ENCODE results near the gene KRTAP10-7. TPM values are rescaled to one million over a fixed set of nuclear protein-coding genes. Genes with fewer than 3 reads are reported as not detected.

The KRTAP10-7 gene
- total RNA-seq, 1 donor from 2014 or later, result not detected

DNA sequence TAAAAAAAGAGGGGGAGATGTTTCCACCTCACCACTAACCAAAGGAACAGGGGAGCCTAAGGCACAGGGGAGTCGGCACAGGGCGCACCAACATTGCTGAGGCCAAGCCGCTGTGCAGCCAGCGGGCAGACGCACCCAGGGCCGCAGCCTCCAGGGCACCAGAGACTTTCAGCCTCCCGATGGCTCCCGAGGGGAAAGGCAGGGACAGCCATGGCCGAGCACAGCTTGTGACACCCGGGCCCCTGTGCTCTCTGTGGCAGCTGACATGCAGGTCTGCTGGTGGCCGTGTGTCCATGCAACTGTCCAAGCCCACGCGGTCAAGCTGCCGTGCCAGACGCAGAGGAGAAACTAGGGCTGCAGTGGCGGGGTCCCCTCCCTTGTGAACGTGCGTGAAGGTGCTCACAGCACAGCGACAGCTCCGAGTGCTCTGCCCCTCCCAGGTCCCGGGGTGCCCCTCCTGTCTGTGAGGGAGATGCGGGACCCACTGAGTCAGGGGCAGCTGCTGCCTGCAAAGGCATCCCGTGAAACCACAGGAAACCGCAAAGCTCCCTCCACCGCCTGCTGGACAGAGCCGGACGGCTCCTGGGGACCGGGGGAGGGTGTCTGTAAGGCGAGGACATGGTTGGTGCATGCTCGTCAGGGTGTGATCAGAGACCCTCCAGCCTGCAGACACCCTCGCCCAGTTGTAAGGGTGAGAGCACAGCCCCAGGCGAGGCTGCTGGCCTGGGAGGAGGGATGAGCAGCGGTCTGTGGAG lies 48.3 kb downstream of the KRTAP10-7 start:
- Histone ChIP-seq H3K36me3 (ENCODE audit: control insufficient read depth, insufficient read depth, low read length) (no peaks in the 10 kb centered on the region), H3K4me3 (ENCODE audit: low read depth, low read length) (no peak overlapping the region), H3K27me3 (ENCODE audit: control insufficient read depth, insufficient read depth, low read length) (no peaks in the 10 kb centered on the region)
- no peak for DNase-seq (ENCODE audit: low read depth)
- TF ChIP-seq, protein P1, sequence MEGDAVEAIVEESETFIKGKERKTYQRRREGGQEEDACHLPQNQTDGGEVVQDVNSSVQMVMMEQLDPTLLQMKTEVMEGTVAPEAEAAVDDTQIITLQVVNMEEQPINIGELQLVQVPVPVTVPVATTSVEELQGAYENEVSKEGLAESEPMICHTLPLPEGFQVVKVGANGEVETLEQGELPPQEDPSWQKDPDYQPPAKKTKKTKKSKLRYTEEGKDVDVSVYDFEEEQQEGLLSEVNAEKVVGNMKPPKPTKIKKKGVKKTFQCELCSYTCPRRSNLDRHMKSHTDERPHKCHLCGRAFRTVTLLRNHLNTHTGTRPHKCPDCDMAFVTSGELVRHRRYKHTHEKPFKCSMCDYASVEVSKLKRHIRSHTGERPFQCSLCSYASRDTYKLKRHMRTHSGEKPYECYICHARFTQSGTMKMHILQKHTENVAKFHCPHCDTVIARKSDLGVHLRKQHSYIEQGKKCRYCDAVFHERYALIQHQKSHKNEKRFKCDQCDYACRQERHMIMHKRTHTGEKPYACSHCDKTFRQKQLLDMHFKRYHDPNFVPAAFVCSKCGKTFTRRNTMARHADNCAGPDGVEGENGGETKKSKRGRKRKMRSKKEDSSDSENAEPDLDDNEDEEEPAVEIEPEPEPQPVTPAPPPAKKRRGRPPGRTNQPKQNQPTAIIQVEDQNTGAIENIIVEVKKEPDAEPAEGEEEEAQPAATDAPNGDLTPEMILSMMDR (IDR thresholded peaks at IDR 0.05; ENCODE audit: insufficient read depth, low read length, poor library complexity, severe bottlenecking), result no peak

DNA sequence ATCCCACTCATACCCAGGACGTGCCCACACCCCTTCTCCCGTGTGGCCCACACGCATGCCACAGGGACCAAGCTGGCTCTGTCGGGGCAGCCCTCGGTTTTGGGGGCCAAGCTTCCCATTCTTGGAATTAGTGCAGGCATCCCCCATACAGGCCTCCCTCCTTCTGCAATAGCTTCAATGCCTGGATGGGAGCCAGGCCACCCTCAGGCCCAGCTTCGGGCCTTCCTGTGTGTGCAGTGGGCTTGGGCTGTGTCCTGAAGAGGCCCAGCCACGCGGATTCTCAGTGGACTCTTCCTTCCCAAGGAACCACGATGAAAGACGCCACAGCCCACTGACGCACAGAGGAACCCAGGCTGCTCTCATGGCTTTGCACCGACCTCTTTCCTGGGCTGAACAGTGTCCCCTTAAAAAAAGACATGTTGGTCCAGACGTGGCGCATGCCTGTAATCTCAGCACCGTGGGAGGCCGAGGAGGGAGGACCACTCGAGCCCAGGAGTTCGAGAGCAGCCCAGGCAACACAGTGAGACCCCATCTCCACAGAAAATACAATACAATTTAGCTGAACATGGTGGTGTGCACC lies 49.2 kb downstream of the KRTAP10-7 start:
- DNase-seq (ENCODE audit: low read depth), result no peak
- no peaks in the 10 kb centered on the region for H3K27me3 ChIP-seq (ENCODE audit: control insufficient read depth, insufficient read depth, low read length)
- TF ChIP-seq, protein P1 (IDR thresholded peaks at IDR 0.05; ENCODE audit: insufficient read depth, low read length, poor library complexity, severe bottlenecking), result no peak
- H3K36me3 ChIP-seq (ENCODE audit: control insufficient read depth, insufficient read depth, low read length), result no peaks in the 10 kb centered on the region
- H3K4me3 ChIP-seq (ENCODE audit: low read depth, low read length), result no peak overlapping the region

DNA sequence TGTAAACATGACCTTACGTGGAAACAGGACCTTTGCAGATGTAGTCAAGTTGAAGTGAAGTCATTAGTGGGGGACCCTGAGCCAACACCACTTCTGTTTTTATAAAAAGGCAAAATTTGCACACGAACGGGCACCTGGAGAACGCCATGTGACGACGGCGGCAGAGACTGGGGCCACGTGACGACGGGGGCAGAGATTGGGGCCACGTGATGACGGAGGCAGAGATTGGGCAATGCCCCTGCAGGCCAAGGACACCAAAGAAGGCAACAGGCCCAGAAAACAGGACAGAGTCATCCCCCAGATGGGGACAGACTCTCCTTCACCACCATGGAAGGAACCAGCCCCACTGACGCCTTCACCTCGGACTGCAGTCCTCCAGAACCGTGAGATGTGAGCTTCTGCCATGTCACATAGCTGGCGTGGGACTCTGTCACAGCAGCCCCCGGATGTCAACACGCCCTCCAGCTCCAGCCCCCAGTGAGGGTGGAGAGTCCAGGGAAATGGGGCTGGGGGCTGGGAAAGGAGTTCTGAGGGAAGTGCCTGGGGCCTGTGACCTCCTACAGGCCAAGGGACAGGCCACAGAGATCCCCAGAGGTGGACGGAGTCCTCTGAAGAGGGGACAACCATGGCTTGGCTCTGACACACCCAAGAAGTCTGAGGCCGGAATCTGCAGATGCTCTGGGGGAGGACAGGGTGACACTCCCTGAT lies 50.0 kb downstream of the KRTAP10-7 start:
- Histone ChIP-seq H3K36me3 (ENCODE audit: control insufficient read depth, insufficient read depth, low read length) (no peaks in the 10 kb centered on the region), H3K4me3 (ENCODE audit: low read depth, low read length) (no peak overlapping the region), H3K27me3 (ENCODE audit: control insufficient read depth, insufficient read depth, low read length) (no peaks in the 10 kb centered on the region)
- DNase-seq (ENCODE audit: low read depth), result no peak
- TF ChIP-seq, protein P1 (IDR thresholded peaks at IDR 0.05; ENCODE audit: insufficient read depth, low read length, poor library complexity, severe bottlenecking), result no peak

DNA sequence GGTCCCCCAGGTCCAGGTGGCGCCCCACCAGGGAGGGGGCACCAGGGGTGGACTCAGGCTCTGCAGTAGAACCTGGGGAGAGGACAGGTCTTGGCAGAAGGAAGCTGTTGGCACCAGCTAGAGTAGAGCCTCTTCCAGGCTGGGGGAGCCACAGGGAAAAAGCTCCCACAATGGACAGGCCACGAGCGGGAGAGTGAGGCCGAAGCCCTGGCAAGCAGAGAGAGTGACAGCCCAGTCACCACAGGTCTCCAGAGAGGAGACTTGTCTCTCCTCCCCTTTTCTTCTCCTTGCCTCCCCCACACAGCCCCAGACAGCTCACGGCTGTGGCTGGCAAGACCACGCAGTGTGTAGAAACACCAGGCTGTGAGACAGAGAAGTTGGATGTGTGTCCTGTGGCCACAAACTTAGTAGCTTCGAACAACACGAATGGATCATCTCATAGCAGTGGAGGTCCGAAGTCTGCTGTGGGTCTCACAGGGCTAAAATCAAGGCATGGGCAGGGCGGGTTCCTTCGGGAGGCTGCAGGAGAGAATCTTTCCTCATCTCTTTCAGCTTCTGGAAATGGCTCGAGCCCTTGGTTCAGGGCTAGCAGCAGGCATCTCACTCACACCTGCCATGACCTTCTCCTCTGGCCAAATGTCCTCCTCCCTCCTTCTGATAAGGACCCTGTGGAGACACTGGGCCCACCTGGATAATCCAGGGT lies 50.7 kb downstream of the KRTAP10-7 start:
- H3K4me3 ChIP-seq (ENCODE audit: low read depth, low read length), result no peak overlapping the region
- no peak for DNase-seq (ENCODE audit: low read depth)
- no peaks in the 10 kb centered on the region for H3K27me3 ChIP-seq (ENCODE audit: control insufficient read depth, insufficient read depth, low read length)
- H3K36me3 ChIP-seq (ENCODE audit: control insufficient read depth, insufficient read depth, low read length), result no peaks in the 10 kb centered on the region
- TF ChIP-seq, protein P1 (IDR thresholded peaks at IDR 0.05; ENCODE audit: insufficient read depth, low read length, poor library complexity, severe bottlenecking), result no peak

Other genes with a start within 250 kb of the KRTAP10-7 start
- 2.8 and 2.9 TPM in 2 replicates for gene TRPM2, start 247.0 kb upstream of the KRTAP10-7 start, total RNA-seq
- 3.4 and 3.6 TPM in 2 replicates for gene LRRC3, start 145.1 kb upstream of the KRTAP10-7 start, total RNA-seq
- gene KRTAP10-1, start 60.4 kb upstream of the KRTAP10-7 start, total RNA-seq, result not detected in 2 replicates
- not detected in 2 replicates for gene KRTAP10-2, start 49.1 kb upstream of the KRTAP10-7 start, total RNA-seq
- gene KRTAP10-3, start 41.8 kb upstream of the KRTAP10-7 start, total RNA-seq, result not detected in 2 replicates
- gene KRTAP10-4, start 26.9 kb upstream of the KRTAP10-7 start, total RNA-seq, result not detected in 2 replicates
- not detected in 2 replicates for gene KRTAP10-5, start 20.0 kb upstream of the KRTAP10-7 start, total RNA-seq
- gene KRTAP10-6, start 8.1 kb upstream of the KRTAP10-7 start, total RNA-seq, result not detected in 2 replicates
- gene KRTAP10-8, start 11.5 kb downstream of the KRTAP10-7 start, total RNA-seq, result not detected in 2 replicates
- not detected in 2 replicates for gene KRTAP10-9, start 26.5 kb downstream of the KRTAP10-7 start, total RNA-seq
- gene KRTAP10-10, start 36.8 kb downstream of the KRTAP10-7 start, total RNA-seq, result not detected in 2 replicates
- gene KRTAP10-11, start 45.8 kb downstream of the KRTAP10-7 start, total RNA-seq, result not detected in 2 replicates
- gene KRTAP12-4, start 54.1 kb downstream of the KRTAP10-7 start, total RNA-seq, result not detected in 2 replicates
- not detected in 2 replicates for gene KRTAP12-3, start 57.3 kb downstream of the KRTAP10-7 start, total RNA-seq
- not detected in 2 replicates for gene KRTAP12-2, start 66.3 kb downstream of the KRTAP10-7 start, total RNA-seq
- gene KRTAP12-1, start 81.6 kb downstream of the KRTAP10-7 start, total RNA-seq, result not detected in 2 replicates
- not detected in 2 replicates for gene KRTAP10-12, start 96.6 kb downstream of the KRTAP10-7 start, total RNA-seq
- gene TSPEAR, start 111.0 kb downstream of the KRTAP10-7 start, total RNA-seq, result not detected in 2 replicates
- 39.5 and 40.6 TPM in 2 replicates for gene UBE2G2, start 201.2 kb downstream of the KRTAP10-7 start, total RNA-seq
- 60.9 and 61.7 TPM in 2 replicates for gene SUMO3, start 217.5 kb downstream of the KRTAP10-7 start, total RNA-seq

Data from kidney epithelial cell (primary cell).